GM20000 (cell line): Measurements from ENCODE around the gene IFNL1.

Experiments
- DNase-seq: peaks from one replicate; pipeline ENCODE4 v3.0.0; 2012; ENCODE audit warnings: low spot score
- CTCF ChIP-seq: IDR thresholded peaks from 2 replicates; pipeline ENCODE4 v1.5.1; 2012; ENCODE audit warnings: mild to moderate bottlenecking, control low read depth; ENCODE audit errors: extremely low read depth, missing control alignments

IFNL1 gene

GRCh38 chr19:39296055-39296645, at the start of gene IFNL1:
Gene IFNL1 (plus strand): TSS chr19:39296407. CDS start chr19:39296422, 15 bp downstream.
- no peak for TF ChIP-seq CTCF
- no peak for DNase-seq

- DNase-seq: no peak
- TF ChIP-seq CTCF: no peak
Observed at GRCh38 chr19:39246951-39247669, 49.1 kb upstream of the IFNL1 start.

GRCh38 chr19:39247701-39248664, 48.2 kb upstream of the IFNL1 start:
- TF ChIP-seq CTCF: no peak
- no peak for DNase-seq

- no peak for TF ChIP-seq CTCF
- no peak for DNase-seq
Observed at GRCh38 chr19:39248806-39249205, 47.4 kb upstream of the IFNL1 start, which contains the start of gene IFNL4. Gene IFNL4 (minus strand): TSS chr19:39248856.

GRCh38 chr19:39251081-39251480, 45.1 kb upstream of the IFNL1 start:
- TF ChIP-seq CTCF: no peak
- DNase-seq: no peak

- DNase-seq: no peak
- no peak for TF ChIP-seq CTCF
Observed at GRCh38 chr19:39251846-39252245, 44.4 kb upstream of the IFNL1 start.

GRCh38 chr19:39252458-39252857, 43.7 kb upstream of the IFNL1 start:
- TF ChIP-seq CTCF: no peak
- DNase-seq: no peak
